Glutamatergic neuron (in vitro differentiated cells): ENCODE results near the gene AP3D1. TPM values are rescaled to one million over a fixed set of nuclear protein-coding genes. Genes with fewer than 3 reads are reported as not detected.

Experiments
- DNase-seq: peaks from one replicate; pipeline ENCODE4 v3.0.0; 2022
- H3K27ac Mint-ChIP-seq: one replicate; pipeline ENCODE4 v1.8.0; 2020; ENCODE audit warnings: mild to moderate bottlenecking, mixed read lengths, inconsistent platforms; ENCODE audit not compliant: unreplicated experiment
- H3K27me3 Mint-ChIP-seq: one replicate; pipeline ENCODE4 v1.8.0; 2020; ENCODE audit warnings: mild to moderate bottlenecking, moderate library complexity, mixed read lengths, inconsistent platforms; ENCODE audit not compliant: unreplicated experiment
- H3K36me3 Mint-ChIP-seq: one replicate; pipeline ENCODE4 v1.8.0; 2020; ENCODE audit warnings: mild to moderate bottlenecking, mixed read lengths, inconsistent platforms; ENCODE audit not compliant: unreplicated experiment
- H3K4me1 Mint-ChIP-seq: one replicate; pipeline ENCODE4 v1.8.0; 2020; ENCODE audit warnings: mild to moderate bottlenecking, low read depth, mixed read lengths, inconsistent platforms; ENCODE audit not compliant: unreplicated experiment
- H3K4me3 Mint-ChIP-seq: one replicate; pipeline ENCODE4 v1.8.0; 2020; ENCODE audit warnings: mild to moderate bottlenecking, mixed read lengths, inconsistent platforms; ENCODE audit not compliant: unreplicated experiment
- H3K9me3 Mint-ChIP-seq: one replicate; pipeline ENCODE4 v1.8.0; 2020; ENCODE audit warnings: mild to moderate bottlenecking, moderate library complexity, mixed read lengths, inconsistent platforms; ENCODE audit not compliant: unreplicated experiment
- CTCF ChIP-seq: fragments of 200-600 bp; sonication (generic); IDR thresholded peaks from one replicate; pipeline ENCODE4 v1.5.0; 2021; ENCODE audit not compliant: partially characterized antibody, unreplicated experiment
- total RNA-seq: library from RNA; stranded (reverse); fragmentation: NEBNext Ultra II Directional; extraction: Animal tissue kit (Norgen Biotek cat#: 25700); gene quantifications from one replicate; pipeline ENCODE4 v1.2.1, GENCODE V29; 2021; ENCODE audit not compliant: unreplicated experiment

AP3D1 gene
- total RNA-seq, 1 donor from 2014 or later = 133 TPM

- peak overlapping the region; percentile 91 for H3K27ac Mint-ChIP-seq
These were observed 87.0 kb downstream of the AP3D1 start for GRCh38 chr19:2064395-2064787.

GRCh38 chr19:2063824-2064223 lies 87.5 kb downstream of the AP3D1 start:
- H3K4me3 Mint-ChIP-seq = no peak overlapping the region
- peaks cover 11% of the 10 kb centered on the region for H3K4me1 Mint-ChIP-seq
- TF ChIP-seq CTCF = no peak
- no peaks in the 10 kb centered on the region for H3K36me3 Mint-ChIP-seq
- no peak for DNase-seq
- peaks cover 9% of the 10 kb centered on the region for H3K9me3 Mint-ChIP-seq
- H3K27me3 Mint-ChIP-seq = peaks cover 15% of the 10 kb centered on the region
- H3K27ac Mint-ChIP-seq = no peak overlapping the region

More at GRCh38 chr19:2064395-2064787, 87.0 kb downstream of the AP3D1 start:
- Mint-ChIP-seq H3K9me3 (peaks cover 9% of the 10 kb centered on the region), H3K4me3 (no peak overlapping the region), H3K36me3 (no peaks in the 10 kb centered on the region), H3K4me1 (peaks cover 11% of the 10 kb centered on the region), H3K27me3 (peaks cover 13% of the 10 kb centered on the region)
- no peak for TF ChIP-seq CTCF
- DNase-seq = no peak

- peaks cover 15% of the 10 kb centered on the region for H3K27me3 Mint-ChIP-seq
These were observed 88.6 kb downstream of the AP3D1 start for GRCh38 chr19:2062770-2063169.

GRCh38 chr19:2062389-2062729 lies 89.0 kb downstream of the AP3D1 start:
- Mint-ChIP-seq H3K9me3 (peaks cover 9% of the 10 kb centered on the region), H3K27me3 (peaks cover 15% of the 10 kb centered on the region), H3K27ac (peak overlapping the region; percentile 86), H3K4me3 (peak overlapping the region; percentile 87), H3K4me1 (peaks cover 11% of the 10 kb centered on the region), H3K36me3 (no peaks in the 10 kb centered on the region)
- no peak for DNase-seq
- TF ChIP-seq CTCF = no peak

More at GRCh38 chr19:2062770-2063169, 88.6 kb downstream of the AP3D1 start:
- Mint-ChIP-seq H3K4me3 (peak overlapping the region; percentile 87), H3K9me3 (peaks cover 9% of the 10 kb centered on the region), H3K36me3 (no peaks in the 10 kb centered on the region), H3K27ac (peak overlapping the region; percentile 86), H3K4me1 (peaks cover 11% of the 10 kb centered on the region)
- DNase-seq = no peak
- TF ChIP-seq CTCF = no peak

- Mint-ChIP-seq H3K9me3 (peaks cover 9% of the 10 kb centered on the region), H3K4me3 (peak overlapping the region; percentile 87), H3K27ac (peak overlapping the region; percentile 86), H3K27me3 (peaks cover 15% of the 10 kb centered on the region), H3K36me3 (no peaks in the 10 kb centered on the region), H3K4me1 (peaks cover 11% of the 10 kb centered on the region)
- peak; percentile 99 for DNase-seq
- no peak for TF ChIP-seq CTCF
These were observed 89.6 kb downstream of the AP3D1 start for GRCh38 chr19:2061495-2062388.
